SKM-1 (cell line): ENCODE measurements around the gene RAB42.
"Not testable (repeated sequence)": the region's sequence is repeated elsewhere in the genome, so short reads cannot be mapped to it uniquely, and the experiment has no call there.

Source experiments
- DNase-seq: peaks from one replicate; lab custom pipeline; 2025; ENCODE audit not compliant: unreplicated experiment; lab: John Stamatoyannopoulos, UW

RAB42 gene

GRCh38 chr1:28591708-28592320 is at the start of gene RAB42:
TSS of gene RAB42 (plus strand) at chr1:28592265. CDS start at chr1:28592512, 247 bp downstream.
- DNase-seq: peak; percentile 74

- no peak for DNase-seq
Observed at GRCh38 chr1:28545246-28545628, 46.8 kb upstream of the RAB42 start.

GRCh38 chr1:28548318-28548717 is 43.7 kb upstream of the RAB42 start:
- DNase-seq: no peak

- no peak for DNase-seq
Observed at GRCh38 chr1:28551381-28551780, 40.7 kb upstream of the RAB42 start.

- peak; percentile 91 for DNase-seq
Observed at GRCh38 chr1:28552758-28553663, 39.1 kb upstream of the RAB42 start, which contains the start of gene TRNAU1AP. TSS of gene TRNAU1AP (plus strand) at chr1:28553085. CDS start at chr1:28553111, 26 bp downstream.

GRCh38 chr1:28560886-28561285 is 31.2 kb upstream of the RAB42 start:
- no peak for DNase-seq

GRCh38 chr1:28564310-28564709 is 27.8 kb upstream of the RAB42 start:
- no peak for DNase-seq

GRCh38 chr1:28565040-28565439 is 27.0 kb upstream of the RAB42 start:
- DNase-seq: no peak

GRCh38 chr1:28565726-28566125 is 26.3 kb upstream of the RAB42 start:
- DNase-seq: no peak

- no peak for DNase-seq
Observed at GRCh38 chr1:28566931-28567330, 25.1 kb upstream of the RAB42 start.

- no peak for DNase-seq
Observed at GRCh38 chr1:28571911-28572310, 20.2 kb upstream of the RAB42 start.

GRCh38 chr1:28572891-28573290 is 19.2 kb upstream of the RAB42 start:
- DNase-seq: not testable (repeated sequence)

- DNase-seq: no peak
Observed at GRCh38 chr1:28573564-28573963, 18.5 kb upstream of the RAB42 start.

- DNase-seq: no peak
Observed at GRCh38 chr1:28577052-28577678, 14.9 kb upstream of the RAB42 start.

- DNase-seq: no peak
Observed at GRCh38 chr1:28577738-28578536, 14.1 kb upstream of the RAB42 start.

GRCh38 chr1:28578696-28579218 is 13.3 kb upstream of the RAB42 start:
- DNase-seq: no peak

- no peak for DNase-seq
Observed at GRCh38 chr1:28579401-28579800, 12.7 kb upstream of the RAB42 start.

GRCh38 chr1:28580722-28581530 is 11.1 kb upstream of the RAB42 start:
- no peak for DNase-seq

- peak; percentile 94 for DNase-seq
Observed at GRCh38 chr1:28581531-28582247, 10.4 kb upstream of the RAB42 start.
